ENCODE data around the gene HIF3A. TPM values are rescaled to one million over a fixed set of nuclear protein-coding genes. Genes with fewer than 3 reads are reported as not detected.

The HIF3A gene
- total and polyA plus RNA-seq, 2 of the 4 experiments (the other 2 are of a cell fraction): 0.02 TPM; not detected in 1

DNA sequence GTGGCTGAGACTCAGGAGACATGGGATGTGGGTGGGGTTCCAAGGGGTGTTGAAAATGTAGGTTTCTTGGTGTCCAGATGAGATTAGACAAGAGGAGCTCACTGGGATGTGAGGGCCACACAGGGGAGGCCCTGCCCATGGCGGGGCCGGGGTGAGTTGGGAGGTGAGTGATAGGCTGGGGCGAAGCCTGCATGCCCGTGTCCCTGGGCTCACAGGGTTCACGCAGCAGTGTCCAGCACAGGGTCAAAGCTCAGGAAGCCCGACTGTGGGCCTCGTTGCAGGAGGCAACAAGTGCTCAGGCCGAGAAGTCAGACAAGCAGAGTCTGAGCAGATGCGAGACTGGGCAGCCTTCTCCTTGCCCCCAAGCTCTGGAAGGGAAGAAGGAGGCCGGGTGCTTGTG lies 89.3 kb downstream of the HIF3A start:
- H3K56ac ChIP-seq (ENCODE audit: extremely low read depth, insufficient read depth, low read length): no peak overlapping the region
- ATAC-seq (ENCODE audit: low read depth) (no peak), DNase-seq (no peak)
- dilution Hi-C loops (cut with HindIII; ENCODE audit: low sequenced_read_pairs, unreplicated experiment) (no loop called here), intact Hi-C loops (cut with micrococcal nuclease) (no loop called here), in situ Hi-C loops (cut with MboI; ENCODE audit: low sequenced_read_pairs) (loop anchor here (10.0 kb wide), 1 partner anchor 101 kb away; no protein-coding TSS in a partner anchor)
- H3K14ac ChIP-seq (replicated peaks; ENCODE audit: low read depth, low read length): no peak overlapping the region
- H3K4me2 ChIP-seq (ENCODE audit: low read depth, low read length): no peak overlapping the region
- no peak overlapping the region for H3K4ac ChIP-seq (ENCODE audit: low read depth, low read length)
- no peak overlapping the region for H3K23ac ChIP-seq (ENCODE audit: low read depth, low read length)
- H2AK9ac ChIP-seq (replicated peaks; ENCODE audit: low read depth, low read length, poor library complexity): no peak overlapping the region
- H2BK20ac ChIP-seq (ENCODE audit: low read depth, low read length): no peak overlapping the region
- 92% methylated on average over 2 of the region's 10 CpGs; no CpG with 5 or more reads in 1 of the 2 experiments for WGBS, 2 experiments (ENCODE audit: extremely low coverage in 2 of 2, insufficient read length in 1 of 2)
- no peak overlapping the region for H3K4me3 ChIP-seq (ENCODE audit: insufficient read depth, low read depth, low read length)
- no peak overlapping the region for H2AFZ ChIP-seq (replicated peaks; ENCODE audit: low read length, poor library complexity)
- H4K91ac ChIP-seq (ENCODE audit: insufficient read depth, low read depth, low read length): no peak overlapping the region
- no peak overlapping the region for H4K8ac ChIP-seq (ENCODE audit: low read depth in 2 of 2, low read length in 2 of 2)
- H3K36me3 ChIP-seq (ENCODE audit: control insufficient read depth, insufficient read depth, low read length): peaks cover 51% of the 10 kb centered on the region
- H3K79me1 ChIP-seq (ENCODE audit: low read depth in 1 of 2, low read length in 2 of 2): peaks cover 0 to 31% of the 10 kb centered on the region in 2 experiments
- ChIA-PET CTCF (interaction anchor here (0.6 kb wide), 1 partner anchor 19 kb away, joined by 5 read pairs; no protein-coding TSS in a partner anchor), POLR2A (ENCODE audit: unreplicated experiment) (no interaction called here)
- H3K9me3 ChIP-seq (ENCODE audit: control insufficient read depth, insufficient read depth, low read length): peaks cover 6% of the 10 kb centered on the region
- H2AK5ac ChIP-seq (ENCODE audit: low read depth, low read length): no peak overlapping the region
- no peak overlapping the region for H2BK15ac ChIP-seq (ENCODE audit: low read depth, low read length)
- no peaks in the 10 kb centered on the region for H3K27me3 ChIP-seq (ENCODE audit: control insufficient read depth, insufficient read depth, low read length)
- TF ChIP-seq BHLHE40 (IDR thresholded peaks at IDR 0.05; ENCODE audit: low read depth, low read length) (no peak), RCOR1 (IDR thresholded peaks at IDR 0.05; ENCODE audit: insufficient replicate concordance, low read length) (no peak), MAFK (IDR thresholded peaks at IDR 0.05; ENCODE audit: low read depth, low read length) (no peak), CHD1 (IDR thresholded peaks at IDR 0.05; ENCODE audit: low read depth, low read length) (no peak), SMC3 (IDR thresholded peaks at IDR 0.05; ENCODE audit: low read depth, low read length) (no peak), MAZ (IDR thresholded peaks at IDR 0.05; ENCODE audit: borderline replicate concordance, low read depth, low read length) (no peak), CEBPB (IDR thresholded peaks at IDR 0.05; ENCODE audit: low read depth, low read length) (no peak), USF2 (IDR thresholded peaks at IDR 0.05; ENCODE audit: low read depth, low read length) (no peak), NFE2L2 (IDR thresholded peaks at IDR 0.05; ENCODE audit: low read depth, low read length) (no peak), MXI1 (IDR thresholded peaks at IDR 0.05; ENCODE audit: borderline replicate concordance, low read depth, low read length) (no peak), RAD21 (IDR thresholded peaks at IDR 0.05; ENCODE audit: low read length) (no peak)
- H4K5ac ChIP-seq (ENCODE audit: low read depth, low read length): no peak overlapping the region
- no peaks in the 10 kb centered on the region for H3K4me1 ChIP-seq (ENCODE audit: control insufficient read depth, insufficient read depth, low read length)
- H2BK120ac ChIP-seq (ENCODE audit: low read depth, low read length): no peak overlapping the region
- no peak overlapping the region for H3K9ac ChIP-seq (ENCODE audit: low read depth, low read length)
- no peaks in the 10 kb centered on the region; the same call in 1 of the 2 replicates for H4K20me1 ChIP-seq (ENCODE audit: insufficient read depth, low read length)
- H3K9me1 ChIP-seq (ENCODE audit: insufficient read depth, low read length): peaks cover 5% of the 10 kb centered on the region; the same call in 1 of the 2 replicates
- no peak overlapping the region for H3K27ac ChIP-seq (ENCODE audit: insufficient read depth, low read length)
- H2BK5ac ChIP-seq (ENCODE audit: low read depth, low read length, poor library complexity, severe bottlenecking): no peak overlapping the region
- H3K18ac ChIP-seq (ENCODE audit: low read depth, low read length): no peak overlapping the region
- no TSS peak for BruUV-seq (replicated peaks)
